GM23338 (cell line): ENCODE measurements around the gene CCDC134. TPM values are rescaled to one million over a fixed set of nuclear protein-coding genes. Genes with fewer than 3 reads are reported as not detected.
A peak's percentile ranks its signal among the peaks of the same experiment; 100 is the strongest.

Experiments
- ATAC-seq: fragments of 200-7000 bp; cut with Tn5 transposase; 3 replicates; pipeline ENCODE4 v1.9.1; 2020
- DNase-seq: peaks from one replicate; pipeline ENCODE4 v3.0.0-alpha.2; 2015; ENCODE audit warnings: low spot score
- H2AFZ ChIP-seq: fragments of 200-600 bp; sonication (generic); 2 replicates; pipeline ENCODE4 v1.8.0; 2016; ENCODE audit warnings: antibody characterized with exemption, mild to moderate bottlenecking, moderate library complexity
- H3F3A ChIP-seq: fragments of 200-600 bp; sonication (generic); replicated peaks from 2 replicates; pipeline ENCODE4 v1.8.0; 2017; ENCODE audit warnings: antibody characterized with exemption, mixed run types, low read depth
- H3K27ac ChIP-seq: fragments of 200-600 bp; sonication (generic); 2 replicates; pipeline ENCODE4 v1.6.1; 2016; ENCODE audit warnings: low read depth
- H3K27me3 ChIP-seq: fragments of 200-600 bp; sonication (generic); 2 replicates; pipeline ENCODE4 v1.8.0; 2016; ENCODE audit warnings: mild to moderate bottlenecking, mixed run types, moderate library complexity; ENCODE audit not compliant: insufficient read depth
- H3K36me3 ChIP-seq: fragments of 200-600 bp; sonication (generic); 2 replicates; pipeline ENCODE4 v1.8.0; 2016; ENCODE audit warnings: mild to moderate bottlenecking; ENCODE audit not compliant: insufficient read depth
- H3K4me1 ChIP-seq: fragments of 200-600 bp; sonication (generic); 2 replicates; pipeline ENCODE4 v1.8.0; 2016; ENCODE audit warnings: mild to moderate bottlenecking, moderate library complexity; ENCODE audit not compliant: insufficient read depth
- H3K4me2 ChIP-seq: fragments of 200-600 bp; sonication (generic); 2 replicates; pipeline ENCODE4 v1.7.1; 2017; ENCODE audit warnings: mixed run types
- H3K4me3 ChIP-seq: fragments of 200-600 bp; sonication (generic); 2 replicates; pipeline ENCODE4 v1.6.1; 2016; ENCODE audit warnings: mixed run types
- H3K79me2 ChIP-seq: fragments of 200-600 bp; sonication (generic); replicated peaks from 2 replicates; pipeline ENCODE4 v1.8.0; 2017; ENCODE audit warnings: mild to moderate bottlenecking; ENCODE audit not compliant: insufficient read depth
- H3K9me2 ChIP-seq: fragments of 200-600 bp; sonication (generic); 2 replicates; pipeline ENCODE4 v1.8.0; 2017; ENCODE audit not compliant: insufficient read depth
- H4K20me1 ChIP-seq: fragments of 200-600 bp; sonication (generic); replicated peaks from 2 replicates; pipeline ENCODE4 v1.8.0; 2017; ENCODE audit warnings: mild to moderate bottlenecking; ENCODE audit not compliant: insufficient read depth
- H3K27ac Mint-ChIP-seq: 2 replicates; pipeline ENCODE4 v1.8.0; 2020; ENCODE audit warnings: inconsistent platforms, mild to moderate bottlenecking, moderate library complexity, mixed read lengths
- H3K27me3 Mint-ChIP-seq: 3 replicates; pipeline ENCODE4 v1.8.0; 2022; ENCODE audit warnings: low read depth, mild to moderate bottlenecking, moderate library complexity, mixed read lengths, inconsistent platforms; ENCODE audit not compliant: insufficient read depth, poor library complexity
- H3K36me3 Mint-ChIP-seq: 3 replicates; pipeline ENCODE4 v1.8.0; 2021; ENCODE audit warnings: low read depth, mild to moderate bottlenecking, inconsistent platforms, moderate library complexity, mixed read lengths
- H3K4me1 Mint-ChIP-seq: 3 replicates; pipeline ENCODE4 v1.8.0; 2020; ENCODE audit warnings: mild to moderate bottlenecking, inconsistent platforms, mixed read lengths
- H3K4me3 Mint-ChIP-seq: 3 replicates; pipeline ENCODE4 v1.8.0; 2021; ENCODE audit warnings: moderate library complexity, mild to moderate bottlenecking, inconsistent platforms, mixed read lengths
- H3K9me3 Mint-ChIP-seq: 3 replicates; pipeline ENCODE4 v1.8.0; 2020; ENCODE audit warnings: moderate library complexity, mild to moderate bottlenecking, inconsistent platforms, mixed read lengths
- CREB1 ChIP-seq: fragments of 250-450 bp; sonication (Bioruptor Pico); IDR thresholded peaks from 2 replicates; pipeline ENCODE4 v1.5.0; 2020; ENCODE audit warnings: low read depth, mild to moderate bottlenecking, moderate library complexity
- ETS1 ChIP-seq: IDR thresholded peaks from 2 replicates; pipeline ENCODE4 v1.6.1; 2016; ENCODE audit warnings: antibody characterized with exemption
- EZH2phosphoT487 ChIP-seq: fragments of 200-600 bp; sonication (generic); IDR thresholded peaks from one replicate; pipeline ENCODE4 v1.8.1; 2018; ENCODE audit warnings: antibody characterized with exemption; ENCODE audit not compliant: unreplicated experiment
- NANOG ChIP-seq: IDR thresholded peaks from 2 replicates; pipeline ENCODE4 v1.6.1; 2016; ENCODE audit warnings: antibody characterized with exemption, borderline replicate concordance
- POLR2AphosphoS5 ChIP-seq: IDR thresholded peaks from 2 replicates; pipeline ENCODE4 v1.6.1; 2016; ENCODE audit warnings: antibody characterized with exemption, low read depth
- REST ChIP-seq: IDR thresholded peaks from one replicate; pipeline ENCODE4 v1.6.1; 2018; ENCODE audit warnings: antibody characterized with exemption; ENCODE audit not compliant: unreplicated experiment
- STAT1 ChIP-seq: IDR thresholded peaks from one replicate; pipeline ENCODE4 v1.6.1; 2016; ENCODE audit warnings: antibody characterized with exemption; ENCODE audit not compliant: unreplicated experiment
- ZNF114 ChIP-seq: fragments of 250-450 bp; sonication (Bioruptor Pico); IDR thresholded peaks from 2 replicates; pipeline ENCODE4 v1.5.0; 2020; ENCODE audit warnings: mild to moderate bottlenecking, moderate library complexity
- ZNF331 ChIP-seq: fragments of 250-450 bp; sonication (Bioruptor Pico); IDR thresholded peaks from 2 replicates; pipeline ENCODE4 v1.5.0; 2020; ENCODE audit warnings: low read depth, mild to moderate bottlenecking, moderate library complexity
- ZNF462 ChIP-seq: fragments of 250-450 bp; sonication (Bioruptor Pico); IDR thresholded peaks from 2 replicates; pipeline ENCODE4 v1.5.0; 2020; ENCODE audit warnings: mild to moderate bottlenecking, moderate library complexity
- polyA plus RNA-seq: library from polyadenylated mRNA; unstranded; fragments of >200 nt; fragmentation: Nextera tagmentation; extraction: Ambion mirVana; gene quantifications from 2 replicates; pipeline ENCODE4 v1.2.1, GENCODE V29; 2016
- total RNA-seq: library from RNA; depleted of rRNA; stranded (reverse); fragments of >200 nt; shearing (Covaris generic); gene quantifications from 2 replicates; pipeline ENCODE4 v1.2.3, GENCODE V29; 2014

The CCDC134 gene
- total and polyA plus RNA-seq, 2 experiments from 2014 or later, result 2.7 to 24.5 TPM

- no peaks in the 10 kb centered on the region for H3K9me3 Mint-ChIP-seq
- Histone ChIP-seq H3K36me3 (peaks cover 3% of the 10 kb centered on the region; the same call in 1 of the 2 replicates), H2AFZ (no peak overlapping the region), H3K27me3 (no peaks in the 10 kb centered on the region), H3K4me1 (peaks cover 53% of the 10 kb centered on the region), H3K9me2 (no peaks in the 10 kb centered on the region), H3F3A (peaks cover 16% of the 10 kb centered on the region), H3K4me2 (no peak overlapping the region; the same call in 1 of the 2 replicates), H3K4me3 (no peak overlapping the region), H3K27ac (no peak overlapping the region), H3K79me2 (peaks cover 100% of the 10 kb centered on the region), H4K20me1 (peaks cover 65% of the 10 kb centered on the region)
- TF ChIP-seq NANOG (no peak), ETS1 (no peak), STAT1 (no peak), CREB1 (CRISPR knock-in tag) (no peak), REST (no peak), ZNF114 (CRISPR knock-in tag) (no peak), POLR2AphosphoS5 (no peak), ZNF331 (CRISPR knock-in tag) (no peak), ZNF462 (CRISPR knock-in tag) (no peak), EZH2phosphoT487 (no peak)
- ATAC-seq (peak; percentile 37), DNase-seq (peak; percentile 44)
- peaks cover 45% of the 10 kb centered on the region for H3K4me1 Mint-ChIP-seq
- no peak overlapping the region for H3K4me3 Mint-ChIP-seq
- H3K27me3 Mint-ChIP-seq, result peaks cover 12% of the 10 kb centered on the region
- peaks cover 13% of the 10 kb centered on the region; the same call in 2 of the 3 replicates for H3K36me3 Mint-ChIP-seq
- H3K27ac Mint-ChIP-seq, result no peak overlapping the region
Observed at GRCh38 chr22:41848468-41848867, 48.0 kb downstream of the CCDC134 start.
